Measurements from ENCODE around the gene PLCB1.

Gene PLCB1

GRCh38 chr20:8218861-8219260 is 86.8 kb downstream of the PLCB1 start:
- TF ChIP-seq, protein P1, sequence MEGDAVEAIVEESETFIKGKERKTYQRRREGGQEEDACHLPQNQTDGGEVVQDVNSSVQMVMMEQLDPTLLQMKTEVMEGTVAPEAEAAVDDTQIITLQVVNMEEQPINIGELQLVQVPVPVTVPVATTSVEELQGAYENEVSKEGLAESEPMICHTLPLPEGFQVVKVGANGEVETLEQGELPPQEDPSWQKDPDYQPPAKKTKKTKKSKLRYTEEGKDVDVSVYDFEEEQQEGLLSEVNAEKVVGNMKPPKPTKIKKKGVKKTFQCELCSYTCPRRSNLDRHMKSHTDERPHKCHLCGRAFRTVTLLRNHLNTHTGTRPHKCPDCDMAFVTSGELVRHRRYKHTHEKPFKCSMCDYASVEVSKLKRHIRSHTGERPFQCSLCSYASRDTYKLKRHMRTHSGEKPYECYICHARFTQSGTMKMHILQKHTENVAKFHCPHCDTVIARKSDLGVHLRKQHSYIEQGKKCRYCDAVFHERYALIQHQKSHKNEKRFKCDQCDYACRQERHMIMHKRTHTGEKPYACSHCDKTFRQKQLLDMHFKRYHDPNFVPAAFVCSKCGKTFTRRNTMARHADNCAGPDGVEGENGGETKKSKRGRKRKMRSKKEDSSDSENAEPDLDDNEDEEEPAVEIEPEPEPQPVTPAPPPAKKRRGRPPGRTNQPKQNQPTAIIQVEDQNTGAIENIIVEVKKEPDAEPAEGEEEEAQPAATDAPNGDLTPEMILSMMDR (IDR thresholded peaks at IDR 0.05; ENCODE audit: low read depth, low read length): no peak
- H3K4me3 ChIP-seq (ENCODE audit: low read depth, low read length): no peak overlapping the region

- no peak overlapping the region for H3K4me3 ChIP-seq (ENCODE audit: low read depth, low read length)
- TF ChIP-seq, protein P1 (IDR thresholded peaks at IDR 0.05; ENCODE audit: low read depth, low read length): no peak
Observed at GRCh38 chr20:8219403-8219802, 87.3 kb downstream of the PLCB1 start.

- H3K4me3 ChIP-seq (ENCODE audit: low read depth, low read length): no peak overlapping the region
- TF ChIP-seq, protein P1 (IDR thresholded peaks at IDR 0.05; ENCODE audit: low read depth, low read length): no peak
Observed at GRCh38 chr20:8220716-8221115, 88.7 kb downstream of the PLCB1 start.

DNA sequence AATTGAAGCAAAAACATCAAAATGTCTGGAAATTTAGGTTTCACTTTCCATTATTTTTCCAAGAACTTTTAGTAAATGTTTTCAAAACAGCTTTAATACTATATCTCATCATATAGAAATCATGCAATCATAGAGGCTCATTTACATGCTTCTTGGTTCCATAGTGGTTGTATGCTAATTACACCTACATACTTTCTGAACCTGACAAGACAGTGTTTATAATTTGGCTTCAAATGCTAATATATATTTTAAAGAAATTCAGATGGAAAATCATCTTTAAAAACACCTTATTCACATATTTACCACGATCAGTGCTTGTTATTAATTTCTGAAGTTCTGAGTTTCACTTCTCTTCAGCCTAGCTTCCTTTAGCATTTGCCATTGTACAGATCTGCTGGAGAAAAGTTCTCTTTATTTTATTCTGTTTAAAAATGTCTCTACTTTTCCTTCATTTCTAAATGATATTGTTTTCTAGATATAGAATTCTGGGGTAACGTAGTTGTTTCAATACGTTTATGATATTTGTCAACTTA is 89.9 kb downstream of the PLCB1 start:
- H3K4me3 ChIP-seq (ENCODE audit: low read depth, low read length): no peak overlapping the region
- TF ChIP-seq, protein P1 (IDR thresholded peaks at IDR 0.05; ENCODE audit: low read depth, low read length): no peak

GRCh38 chr20:8223091-8223870 is 91.2 kb downstream of the PLCB1 start:
- TF ChIP-seq, protein P1 (IDR thresholded peaks at IDR 0.05; ENCODE audit: low read depth, low read length): no peak
- peak overlapping the region; percentile 25; the same call in 1 of the 2 replicates for H3K4me3 ChIP-seq (ENCODE audit: low read depth, low read length)

- TF ChIP-seq, protein P1 (IDR thresholded peaks at IDR 0.05; ENCODE audit: low read depth, low read length): no peak
- H3K4me3 ChIP-seq (ENCODE audit: low read depth, low read length): no peak overlapping the region
Observed at GRCh38 chr20:8225658-8226057, 93.6 kb downstream of the PLCB1 start.

- TF ChIP-seq, protein P1 (IDR thresholded peaks at IDR 0.05; ENCODE audit: low read depth, low read length): no peak
Observed at GRCh38 chr20:8226106-8226505, 94.0 kb downstream of the PLCB1 start.

More at GRCh38 chr20:8226106-8226505, 94.0 kb downstream of the PLCB1 start:
- H3K4me3 ChIP-seq (ENCODE audit: low read depth, low read length): no peak overlapping the region
